ENCODE measurements around the gene DCAF16. TPM values are rescaled to one million over a fixed set of nuclear protein-coding genes. Genes with fewer than 3 reads are reported as not detected.
A peak's percentile ranks its signal among the peaks of the same experiment; 100 is the strongest.

DCAF16 gene
- total RNA-seq, 4 donors from 2014 or later: 5.6 to 28.2 (median 12.2) TPM

DNA sequence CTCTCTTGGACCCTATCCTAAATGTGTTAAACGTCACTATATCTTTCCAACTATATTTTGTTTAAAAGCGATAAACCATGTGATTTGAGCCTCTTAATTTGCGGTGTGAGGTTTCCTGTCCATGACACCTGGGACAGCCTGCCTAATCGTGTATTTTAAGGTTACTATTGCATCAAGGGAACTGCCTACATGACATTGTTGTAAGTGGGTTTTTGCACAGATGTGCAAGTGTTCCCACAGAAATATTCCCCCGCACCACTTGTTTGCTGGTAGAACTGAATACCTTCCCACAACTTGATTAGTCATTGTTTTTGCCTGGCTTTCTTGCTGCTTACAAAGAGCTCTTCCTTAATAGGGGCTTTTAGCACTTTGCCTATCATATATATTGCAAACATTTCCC lies 24.0 kb downstream of the DCAF16 start:
- intact Hi-C loops (cut with DNase I): no loop called here
- H3K27ac ChIP-seq: no peak overlapping the region
- peaks cover 0 to 6% (median 5%) of the 10 kb centered on the region in 3 donors for H3K4me1 ChIP-seq
- WGBS, 2 donors: 45 to 60% methylated on average over 5 of the region's 5 CpGs
- TF ChIP-seq POLR2A (IDR thresholded peaks at IDR 0.05): no peak
- no peak for TF ChIP-seq CTCF (IDR thresholded peaks at IDR 0.05)
- H3K9me3 ChIP-seq: no peaks in the 10 kb centered on the region
- H3K4me3 ChIP-seq: no peak overlapping the region
- peaks cover 0 to 10% (median 0%) of the 10 kb centered on the region in 4 donors for H3K27me3 ChIP-seq
- DNase-seq: no peak
- H3K36me3 ChIP-seq: peaks cover 0 to 3% (median 0%) of the 10 kb centered on the region in 3 donors

DNA sequence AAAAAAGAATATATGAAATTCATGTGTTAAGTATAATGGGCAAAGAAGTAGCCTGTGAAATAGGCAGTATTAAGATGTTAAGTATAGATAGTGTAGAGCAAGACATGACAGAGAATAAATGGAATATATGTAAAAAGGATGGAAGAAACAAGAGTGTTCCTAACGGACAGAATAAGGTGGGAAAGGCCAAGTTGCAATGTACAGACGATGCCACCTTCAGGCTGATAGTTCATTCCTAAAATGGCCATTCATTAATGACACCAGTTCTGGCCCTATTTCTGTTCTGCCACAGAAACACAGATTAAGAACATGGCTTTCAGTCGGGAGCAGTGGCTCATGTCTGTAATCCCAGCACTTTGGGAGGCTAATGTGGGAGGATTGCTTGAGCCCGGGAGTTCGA lies 24.7 kb downstream of the DCAF16 start:
- Histone ChIP-seq H3K4me1 (peaks cover 7 to 13% (median 12%) of the 10 kb centered on the region in 3 donors), H3K9me3 (no peaks in the 10 kb centered on the region), H3K27ac (no peak overlapping the region), H3K36me3 (no peaks in the 10 kb centered on the region), H3K27me3 (peaks cover 0 to 17% (median 2%) of the 10 kb centered on the region in 4 donors), H3K4me3 (no peak overlapping the region)
- TF ChIP-seq POLR2A (IDR thresholded peaks at IDR 0.05) (no peak), CTCF (IDR thresholded peaks at IDR 0.05) (no peak)
- WGBS, 2 donors: 58 to 60% methylated on average over 5 of the region's 5 CpGs
- DNase-seq: no peak
- intact Hi-C loops (cut with DNase I): no loop called here

- Histone ChIP-seq H3K27me3 (peaks cover 0 to 43% (median 2%) of the 10 kb centered on the region in 4 donors), H3K4me1 (peaks cover 15 to 24% (median 17%) of the 10 kb centered on the region in 3 donors), H3K4me3 (peak within 1 kb of the TSS; percentile 34 to 59 (median 47)), H3K36me3 (no peaks in the 10 kb centered on the region), H3K9me3 (no peaks in the 10 kb centered on the region), H3K27ac (no peak within 1 kb of the TSS)
- no peak for DNase-seq
- 19 to 21% methylated on average over 38 to 44 of the region's 82 CpGs for WGBS, 2 donors
- intact Hi-C loops (cut with DNase I): no loop called here
- TF ChIP-seq CTCF (IDR thresholded peaks at IDR 0.05): no peak
- no peak for TF ChIP-seq POLR2A (IDR thresholded peaks at IDR 0.05)
Measured at GRCh38 chr4:17781300-17782287, 29.0 kb downstream of the DCAF16 start, which contains the start of gene FAM184B. TSS of gene FAM184B (minus strand) at chr4:17781621. CDS start at chr4:17781299, 322 bp downstream.

- WGBS, 2 donors: 6 to 18% methylated on average over 13 to 29 of the region's 31 CpGs
- H3K4me1 ChIP-seq: peaks cover 15 to 24% (median 17%) of the 10 kb centered on the region in 3 donors
- DNase-seq: no peak
- peak overlapping the region; percentile 34 to 59 (median 47) for H3K4me3 ChIP-seq
- peaks cover 0 to 43% (median 2%) of the 10 kb centered on the region in 4 donors for H3K27me3 ChIP-seq
- no peaks in the 10 kb centered on the region for H3K9me3 ChIP-seq
- no peak for TF ChIP-seq POLR2A (IDR thresholded peaks at IDR 0.05)
- no peak for TF ChIP-seq CTCF (IDR thresholded peaks at IDR 0.05)
- no peaks in the 10 kb centered on the region for H3K36me3 ChIP-seq
- intact Hi-C loops (cut with DNase I): no loop called here
- no peak overlapping the region for H3K27ac ChIP-seq
Measured at GRCh38 chr4:17780501-17781299, 29.9 kb downstream of the DCAF16 start.
